Measurements from ENCODE around the gene DTX2. TPM values are rescaled to one million over a fixed set of nuclear protein-coding genes. Genes with fewer than 3 reads are reported as not detected.
"Not testable (repeated sequence)": the region's sequence is repeated elsewhere in the genome, so short reads cannot be mapped to it uniquely, and the experiment has no call there.

Gene DTX2
- total RNA-seq, 1 donor from 2014 or later: 5.8 TPM

DNA sequence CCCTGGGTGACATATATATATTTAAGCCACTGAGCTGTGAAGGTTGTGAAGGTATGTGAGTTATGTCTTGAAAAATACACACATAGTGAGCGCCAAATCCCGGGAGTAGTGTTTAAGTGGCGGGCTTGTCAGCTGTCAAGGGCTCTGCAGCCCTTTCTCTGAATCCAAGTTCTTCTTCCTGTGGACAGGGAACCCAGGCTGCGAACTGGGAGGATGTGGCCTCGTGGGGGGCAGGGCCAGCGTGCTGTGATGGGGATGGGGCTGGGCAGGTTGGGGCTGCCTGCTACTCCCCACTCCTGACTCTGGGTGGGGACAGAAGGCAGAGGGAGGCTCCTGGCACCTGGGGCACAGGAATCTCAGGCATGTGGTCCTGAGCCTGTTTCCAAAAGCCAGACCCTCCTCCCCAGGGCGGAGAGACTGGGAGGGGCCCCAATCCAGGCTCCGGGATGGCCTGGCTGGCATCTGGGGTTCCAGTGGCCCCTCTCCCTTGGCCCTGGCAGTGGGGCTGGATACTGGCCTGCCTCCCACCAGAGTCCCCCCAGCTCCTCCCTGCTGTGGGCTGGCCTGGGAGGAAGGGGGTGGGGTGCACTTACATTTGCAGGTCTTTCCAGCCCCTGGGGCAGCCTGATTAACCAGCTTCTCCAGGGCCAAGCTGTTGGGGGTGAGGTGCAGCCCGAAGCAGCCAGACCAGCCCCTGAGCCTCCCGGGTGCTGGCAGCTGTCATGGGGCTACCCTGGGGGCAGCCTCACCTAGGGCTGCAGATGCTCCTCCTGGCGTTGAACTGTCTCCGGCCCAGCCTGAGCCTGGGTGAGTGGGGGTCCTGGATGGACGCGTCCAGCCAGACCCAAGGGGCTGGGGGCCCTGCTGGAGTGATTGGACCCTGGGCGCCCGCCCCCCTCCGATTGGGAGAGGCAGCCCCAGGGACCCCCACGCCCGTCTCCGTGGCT, 48.7 kb downstream of the DTX2 start, which contains the start of gene UPK3B:
Gene UPK3B, plus strand, starts transcription at position 622 of the 947 bp plus-strand sequence. Its CDS starts 101 bp downstream, at position 723.
- H3K4me1 ChIP-seq: peaks cover 12% of the 10 kb centered on the region
- no peak within 1 kb of the TSS for H3K27ac ChIP-seq (replicated peaks)
- no peak for DNase-seq
- H3K36me3 ChIP-seq: peaks cover 10% of the 10 kb centered on the region
- H3K27me3 ChIP-seq (ENCODE audit: low read depth): no peaks in the 10 kb centered on the region
- no peak within 1 kb of the TSS for H3K4me3 ChIP-seq
- no peaks in the 10 kb centered on the region for H3K9me3 ChIP-seq (replicated peaks)
- TF ChIP-seq CTCF (IDR thresholded peaks at IDR 0.05; ENCODE audit: borderline replicate concordance): no peak
- intact Hi-C loops (cut with micrococcal nuclease): no loop called here

GRCh38 chr7:76511200-76511910, 49.8 kb downstream of the DTX2 start:
- H3K27me3 ChIP-seq (ENCODE audit: low read depth); H3K4me3 ChIP-seq; H3K36me3 ChIP-seq; DNase-seq; H3K27ac ChIP-seq (replicated peaks); intact Hi-C loops (cut with micrococcal nuclease); H3K9me3 ChIP-seq (replicated peaks): not testable (repeated sequence)
- H3K4me1 ChIP-seq: peaks cover 16% of the 10 kb centered on the region

DNA sequence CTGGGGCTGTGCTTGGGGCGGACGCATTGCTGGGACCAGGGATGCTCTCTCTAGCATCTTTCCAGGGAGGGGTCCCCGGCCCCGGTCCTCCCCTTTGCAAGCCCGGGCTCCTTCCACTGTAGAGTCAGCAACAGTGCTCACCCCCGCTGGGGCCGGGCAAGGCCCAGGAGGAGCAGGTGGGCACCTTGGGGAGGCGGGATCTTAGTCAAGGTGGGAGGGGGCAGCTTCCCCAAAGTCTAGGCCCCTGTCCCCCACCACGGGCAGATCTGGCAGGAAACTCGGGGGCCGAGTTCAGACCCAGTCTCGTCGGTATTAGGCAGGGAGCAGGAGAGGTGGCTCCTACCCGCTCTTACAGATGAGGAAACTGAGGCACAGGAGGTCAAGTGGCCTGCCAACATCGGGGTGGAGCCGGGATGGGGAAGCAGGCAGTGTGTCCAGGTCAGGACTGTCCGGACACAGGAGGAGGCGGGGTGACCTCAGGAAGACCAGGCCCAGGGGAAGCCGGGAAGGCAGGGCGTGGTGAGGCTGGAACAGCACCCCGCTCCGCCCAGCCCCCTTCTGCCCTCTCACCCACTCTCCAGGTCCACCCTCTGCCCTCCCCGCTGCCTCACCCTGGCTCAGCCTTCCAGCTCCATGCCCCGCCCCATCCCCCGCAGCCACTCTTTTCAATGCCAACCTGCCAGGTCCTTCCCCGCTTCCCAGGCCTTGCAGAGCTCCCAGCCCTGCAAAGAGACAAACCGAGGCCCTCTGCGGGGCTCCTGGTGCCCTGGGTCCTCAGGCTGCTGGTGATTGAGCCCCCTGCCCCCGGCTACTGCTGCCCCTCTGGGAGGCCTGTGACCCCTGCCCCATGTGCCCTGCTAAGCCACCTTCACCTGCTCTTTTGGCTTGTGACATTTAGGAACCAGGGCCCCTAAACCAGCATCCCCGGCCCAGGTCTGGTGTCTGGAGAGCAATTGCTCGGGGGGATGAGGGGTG, 50.7 kb downstream of the DTX2 start:
- H3K27ac ChIP-seq (replicated peaks); H3K36me3 ChIP-seq; intact Hi-C loops (cut with micrococcal nuclease); DNase-seq; H3K4me3 ChIP-seq; H3K9me3 ChIP-seq (replicated peaks); H3K27me3 ChIP-seq (ENCODE audit: low read depth): not testable (repeated sequence)
- peaks cover 16% of the 10 kb centered on the region for H3K4me1 ChIP-seq

DNA sequence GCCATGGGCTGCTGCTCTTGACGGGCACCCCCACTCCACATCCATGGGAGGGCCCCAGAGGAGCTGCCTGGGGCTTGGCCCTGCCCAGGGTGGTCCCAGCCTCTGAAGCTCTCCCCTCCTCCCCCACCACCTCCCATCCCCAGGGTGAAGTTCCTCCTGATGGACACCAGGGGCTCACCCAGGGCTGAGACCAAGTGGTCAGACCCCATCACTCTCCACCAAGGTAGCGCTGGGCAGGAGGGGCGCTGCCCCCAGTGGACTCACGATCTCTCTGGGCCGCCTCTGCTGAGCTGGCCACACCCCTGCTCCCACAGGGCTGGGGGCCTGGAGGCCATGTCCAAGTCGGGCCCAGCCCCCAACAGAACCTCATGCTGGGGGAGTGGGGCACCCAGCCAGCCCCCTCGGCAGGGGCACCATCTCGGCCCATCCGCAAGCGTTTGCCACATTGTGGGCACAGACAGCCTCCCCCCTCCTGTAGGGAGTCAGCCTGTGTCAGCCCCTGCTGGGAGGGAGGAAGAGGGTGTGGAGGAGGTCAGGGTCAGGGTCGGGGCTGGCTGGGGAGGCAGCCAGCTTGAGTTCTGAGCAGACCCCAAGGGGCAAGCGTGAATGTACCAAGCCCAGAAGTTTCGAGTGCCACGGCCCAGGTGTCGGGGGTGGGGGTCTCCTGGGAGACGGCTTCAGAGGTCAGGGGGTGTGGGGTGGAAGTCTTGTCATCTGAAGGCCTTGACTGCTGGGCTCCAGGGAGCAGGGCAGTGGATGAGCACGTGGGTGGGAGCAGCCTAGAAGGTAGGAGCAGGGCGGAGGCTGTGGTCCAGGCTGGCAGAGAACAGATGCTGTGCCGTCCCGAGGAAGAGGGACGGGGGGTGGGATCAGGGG, 51.7 kb downstream of the DTX2 start:
- intact Hi-C loops (cut with micrococcal nuclease): no loop called here
- Histone ChIP-seq H3K4me1 (peaks cover 16% of the 10 kb centered on the region), H3K27ac (replicated peaks) (no peak overlapping the region), H3K36me3 (no peaks in the 10 kb centered on the region), H3K27me3 (ENCODE audit: low read depth) (no peaks in the 10 kb centered on the region), H3K4me3 (no peak overlapping the region), H3K9me3 (replicated peaks) (no peaks in the 10 kb centered on the region)
- peak; percentile 22 for TF ChIP-seq CTCF (IDR thresholded peaks at IDR 0.05; ENCODE audit: borderline replicate concordance)
- DNase-seq: no peak

DNA sequence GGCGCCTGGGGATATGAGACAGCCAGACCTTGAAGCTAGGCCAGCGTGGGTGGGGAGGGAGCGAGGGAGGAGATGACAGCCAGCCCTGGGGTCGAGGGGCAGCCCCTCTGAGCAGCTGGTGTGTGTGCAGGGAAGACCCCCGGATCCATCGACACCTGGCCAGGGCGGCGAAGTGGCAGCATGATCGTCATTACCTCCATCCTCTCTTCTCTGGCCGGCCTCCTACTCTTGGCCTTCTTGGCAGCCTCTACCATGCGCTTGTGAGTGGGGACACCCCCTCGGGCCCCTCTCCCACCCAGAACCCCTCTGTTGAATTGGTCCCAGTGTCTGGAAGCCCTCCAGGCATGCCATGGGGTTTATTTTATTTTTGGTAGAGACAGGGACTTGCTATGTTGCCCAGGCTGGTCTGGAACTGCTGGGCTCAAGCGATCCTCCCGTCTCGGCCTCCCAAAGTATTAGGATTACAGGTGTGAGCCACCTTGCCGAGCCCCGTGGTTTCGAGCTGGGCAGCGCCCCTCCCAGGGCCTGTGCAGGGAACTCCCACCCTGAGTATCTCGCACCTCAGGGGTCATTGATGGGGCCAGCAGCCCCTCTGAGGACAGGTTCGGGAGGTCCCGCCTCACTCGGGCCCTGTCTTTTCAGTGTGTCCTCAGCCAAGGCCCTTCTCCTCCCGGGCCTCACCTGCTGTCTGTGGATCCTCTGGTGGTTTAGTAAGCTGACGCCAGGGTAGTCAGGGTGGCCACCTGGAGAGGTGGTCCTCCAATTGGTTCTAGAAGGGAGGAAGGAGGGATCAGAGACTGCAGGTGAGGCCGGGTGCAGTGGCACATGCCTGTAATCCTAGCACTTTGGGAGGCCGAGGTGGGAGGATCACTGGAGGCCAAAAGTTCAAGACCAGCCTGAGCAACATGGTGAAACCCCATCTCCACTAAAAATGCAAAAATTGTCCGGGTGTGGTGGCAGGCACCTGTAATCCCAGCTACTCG, 52.6 kb downstream of the DTX2 start:
- H3K27me3 ChIP-seq (ENCODE audit: low read depth): no peaks in the 10 kb centered on the region
- no peak overlapping the region for H3K27ac ChIP-seq (replicated peaks)
- peaks cover 16% of the 10 kb centered on the region for H3K4me1 ChIP-seq
- no peaks in the 10 kb centered on the region for H3K9me3 ChIP-seq (replicated peaks)
- no peak for TF ChIP-seq CTCF (IDR thresholded peaks at IDR 0.05; ENCODE audit: borderline replicate concordance)
- H3K4me3 ChIP-seq: no peak overlapping the region
- intact Hi-C loops (cut with micrococcal nuclease): no loop called here
- DNase-seq: no peak
- H3K36me3 ChIP-seq: no peaks in the 10 kb centered on the region

Data from left ventricle myocardium inferior (tissue), 1 donor.